ENCODE measurements around the gene LRRIQ1. TPM values are rescaled to one million over a fixed set of nuclear protein-coding genes. Genes with fewer than 3 reads are reported as not detected.
A peak's percentile ranks its signal among the peaks of the same experiment; 100 is the strongest.

The LRRIQ1 gene
- total and polyA plus RNA-seq, 2 of the 8 experiments (the other 6 are each of a cell fraction or from before 2014, with no cell fraction given), result 0.24 to 0.76 TPM

DNA sequence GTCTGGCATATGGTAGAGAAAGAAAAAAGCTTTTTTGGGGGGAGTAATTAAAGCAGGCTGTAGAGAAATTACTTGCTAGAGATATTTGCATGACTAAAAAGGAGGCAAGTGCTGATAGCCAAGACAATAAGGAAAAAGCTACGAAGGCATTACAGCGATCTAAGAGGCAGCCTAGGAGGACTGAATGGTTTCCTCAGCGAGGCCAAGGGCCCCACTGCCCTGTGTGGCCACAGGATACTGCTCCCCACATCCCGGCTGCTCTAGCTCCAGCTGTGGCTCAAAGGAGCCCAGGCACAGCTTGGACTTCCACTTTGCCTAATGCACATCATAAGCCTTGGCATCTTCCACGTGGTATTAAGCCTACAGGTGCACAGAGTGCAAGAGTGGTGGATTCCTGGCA is 53.6 kb downstream of the LRRIQ1 start:
- H2BK20ac ChIP-seq (ENCODE audit: low read length), result no peak overlapping the region
- H3K36me3 ChIP-seq (ENCODE audit: control insufficient read depth in 2 of 4, insufficient read depth in 4 of 4, low read length in 3 of 4), result no peaks in the 10 kb centered on the region
- no peak overlapping the region for H4K8ac ChIP-seq (ENCODE audit: extremely low read depth, insufficient read depth, low read length)
- H4K20me1 ChIP-seq (replicated peaks in 1 of 2; ENCODE audit: control insufficient read depth in 1 of 2, insufficient read depth in 2 of 2, low read length in 2 of 2), result no peaks in the 10 kb centered on the region
- DNase-seq (ENCODE audit: low read depth in 1 of 2, low spot score in 2 of 2) (no peak), FAIRE-seq (no peak)
- H3K14ac ChIP-seq (ENCODE audit: insufficient read length), result no peak overlapping the region
- H3K4me1 ChIP-seq (replicated peaks in 1 of 4; ENCODE audit: control insufficient read depth in 3 of 4, insufficient read depth in 4 of 4, low read length in 3 of 4), result peaks cover 0 to 3% (median under 1%) of the 10 kb centered on the region in 4 experiments; a peak in 3 of 7 replicates
- H4K5ac ChIP-seq (ENCODE audit: insufficient read length, low read depth, low read length), result no peak overlapping the region
- no peak overlapping the region for H2BK5ac ChIP-seq (ENCODE audit: low read depth, low read length)
- no peaks in the 10 kb centered on the region for H3K27me3 ChIP-seq (replicated peaks in 1 of 4; ENCODE audit: control insufficient read depth in 3 of 4, extremely low read depth in 1 of 4, insufficient read depth in 3 of 4, low read length in 3 of 4)
- H3K56ac ChIP-seq (replicated peaks; ENCODE audit: insufficient read length, low read depth, low read length), result no peak overlapping the region
- no peak overlapping the region for H3K9ac ChIP-seq (replicated peaks in 1 of 4; ENCODE audit: extremely low read depth in 1 of 4, low read depth in 3 of 4, low read length in 3 of 4)
- no peak overlapping the region for H3K27ac ChIP-seq (ENCODE audit: low read depth, low read length)
- ChIA-PET POLR2A (ENCODE audit: partially characterized antibody) (no interaction called here), CTCF (ENCODE audit: partially characterized antibody) (interaction anchor here (0.8 to 1.8 kb wide), 5 partner anchors 11 to 359 kb away, joined by 3 to 6 read pairs (median 4); no protein-coding TSS in a partner anchor)
- no peak overlapping the region for H3K23ac ChIP-seq (ENCODE audit: insufficient read length)
- H3K4me3 ChIP-seq (ENCODE audit: extremely low read depth in 1 of 4, insufficient read depth in 2 of 4, low read depth in 3 of 4, low read length in 4 of 4), result no peak overlapping the region
- no peak overlapping the region for H3K4me2 ChIP-seq (ENCODE audit: insufficient read depth in 1 of 2, low read depth in 2 of 2, low read length in 2 of 2)
- H2AK5ac ChIP-seq (ENCODE audit: low read depth, low read length), result no peak overlapping the region
- no peaks in the 10 kb centered on the region for H3K79me1 ChIP-seq (ENCODE audit: low read depth, low read length)
- no peaks in the 10 kb centered on the region for H3K23me2 ChIP-seq (ENCODE audit: low read depth, low read length)
- H3K4ac ChIP-seq (replicated peaks; ENCODE audit: insufficient read length, low read depth, low read length), result no peak overlapping the region
- 72% methylated on average over 5 of the region's 5 CpGs; no CpG with 5 or more reads in 1 of the 2 experiments for WGBS, 2 experiments (ENCODE audit: extremely low coverage in 1 of 2, insufficient coverage in 1 of 2, insufficient read length in 1 of 2, insufficient replicate concordance in 2 of 2, low coverage in 1 of 2, low lambda C conversion rate in 2 of 2, missing lambda C conversion rate in 1 of 2)
- no peaks in the 10 kb centered on the region for H3K9me3 ChIP-seq (ENCODE audit: insufficient read depth in 2 of 2, low read depth in 1 of 2, low read length in 1 of 2)
- H2BK15ac ChIP-seq (ENCODE audit: low read length), result no peak overlapping the region
- no peak overlapping the region for H3K18ac ChIP-seq (ENCODE audit: extremely low read depth, low read length)
- H2AFZ ChIP-seq (ENCODE audit: low read length), result 0 out of 2 replicates have a peak overlapping the region, but pooled peaks have one; percentile 41
- no peak overlapping the region for H2BK120ac ChIP-seq (replicated peaks; ENCODE audit: low read depth, low read length)
- H2BK12ac ChIP-seq (ENCODE audit: low read depth, low read length), result no peak overlapping the region
- no peak overlapping the region for H4K91ac ChIP-seq (replicated peaks; ENCODE audit: insufficient read length, low read length)
- H3K79me2 ChIP-seq (ENCODE audit: control insufficient read depth in 1 of 2, insufficient read depth in 2 of 2, low read length in 2 of 2), result no peaks in the 10 kb centered on the region
- no peak for TF ChIP-seq BCL11A (IDR thresholded peaks at IDR 0.05; ENCODE audit: low read depth in 2 of 2, low read length in 2 of 2)
- no peak for TF ChIP-seq RNF2 (IDR thresholded peaks at IDR 0.05; ENCODE audit: borderline replicate concordance, low read depth, low read length, missing control alignments, poor library complexity, severe bottlenecking)
- TF ChIP-seq ZNF274 (IDR thresholded peaks at IDR 0.05; ENCODE audit: borderline replicate concordance, extremely low read depth, low read length), result no peak
- TF ChIP-seq GTF2F1 (IDR thresholded peaks at IDR 0.05; ENCODE audit: borderline replicate concordance, low read depth, low read length), result no peak
- TF ChIP-seq RBBP5 (IDR thresholded peaks at IDR 0.05; ENCODE audit: borderline replicate concordance, low read depth, low read length), result no peak
- no peak for TF ChIP-seq SIX5 (IDR thresholded peaks at IDR 0.05; ENCODE audit: low read depth, low read length)
- no peak for TF ChIP-seq SIRT6 (IDR thresholded peaks at IDR 0.05; ENCODE audit: low read length)
- no peak for TF ChIP-seq TCF12 (IDR thresholded peaks at IDR 0.05; ENCODE audit: low read depth, low read length)
- no peak for TF ChIP-seq KDM1A (IDR thresholded peaks at IDR 0.05; ENCODE audit: borderline replicate concordance, low read length)
- TF ChIP-seq HDAC2 (IDR thresholded peaks at IDR 0.05; ENCODE audit: borderline replicate concordance in 1 of 2, low read depth in 2 of 2, low read length in 2 of 2), result no peak
- TF ChIP-seq CEBPB (IDR thresholded peaks at IDR 0.05; ENCODE audit: low read depth, low read length), result no peak
- no peak for TF ChIP-seq POLR2AphosphoS5 (IDR thresholded peaks at IDR 0.05; ENCODE audit: low read depth, low read length)
- TF ChIP-seq, protein P1, sequence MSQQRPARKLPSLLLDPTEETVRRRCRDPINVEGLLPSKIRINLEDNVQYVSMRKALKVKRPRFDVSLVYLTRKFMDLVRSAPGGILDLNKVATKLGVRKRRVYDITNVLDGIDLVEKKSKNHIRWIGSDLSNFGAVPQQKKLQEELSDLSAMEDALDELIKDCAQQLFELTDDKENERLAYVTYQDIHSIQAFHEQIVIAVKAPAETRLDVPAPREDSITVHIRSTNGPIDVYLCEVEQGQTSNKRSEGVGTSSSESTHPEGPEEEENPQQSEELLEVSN (IDR thresholded peaks at IDR 0.05), result no peak
- no peak for TF ChIP-seq SRF (IDR thresholded peaks at IDR 0.05; ENCODE audit: low read depth, low read length)

Measured in H1 (cell line).